ENCODE results near the gene MERTK. TPM values are rescaled to one million over a fixed set of nuclear protein-coding genes. Genes with fewer than 3 reads are reported as not detected.

The MERTK gene
- total and polyA plus RNA-seq, 2 of the 13 experiments (the other 11 are each of a cell fraction or from before 2014, with no cell fraction given), result 37.3 to 44.7 TPM

GRCh38 chr2:111995148-111995547 is 96.7 kb downstream of the MERTK start (continued):
- TF ChIP-seq ZFP91 (CRISPR knock-in tag; IDR thresholded peaks at IDR 0.05; ENCODE audit: borderline replicate concordance) (no peak), SRY (CRISPR knock-in tag; IDR thresholded peaks at IDR 0.05) (no peak), ZNF432 (CRISPR knock-in tag; IDR thresholded peaks at IDR 0.05; ENCODE audit: borderline replicate concordance) (no peak), BORCS8-MEF2B (CRISPR knock-in tag; IDR thresholded peaks at IDR 0.05) (0 out of 2 replicates have a peak, but pooled peaks have one; percentile 37), ERF (CRISPR knock-in tag; IDR thresholded peaks at IDR 0.05) (no peak), SAP130 (CRISPR knock-in tag; IDR thresholded peaks at IDR 0.05; ENCODE audit: low read depth) (peak; percentile 56; the same call in 1 of the 2 replicates), JUND (CRISPR knock-in tag; IDR thresholded peaks at IDR 0.05) (no peak), MLLT10 (CRISPR knock-in tag; IDR thresholded peaks at IDR 0.05) (no peak), TCF7L2 (IDR thresholded peaks at IDR 0.05; ENCODE audit: low read depth, low read length) (no peak), SNAPC5 (CRISPR knock-in tag; IDR thresholded peaks at IDR 0.05; ENCODE audit: borderline replicate concordance) (no peak), HIVEP1 (CRISPR knock-in tag; IDR thresholded peaks at IDR 0.05) (no peak), ZNF496 (CRISPR knock-in tag; IDR thresholded peaks at IDR 0.05; ENCODE audit: insufficient replicate concordance) (no peak), TBL1XR1 (IDR thresholded peaks at IDR 0.05; ENCODE audit: borderline replicate concordance, low read length, partially characterized antibody) (no peak), HINFP (CRISPR knock-in tag; IDR thresholded peaks at IDR 0.05; ENCODE audit: low read depth) (no peak), FOXK1 (CRISPR knock-in tag; IDR thresholded peaks at IDR 0.05; ENCODE audit: borderline replicate concordance, low read depth) (no peak), HOXA5 (CRISPR knock-in tag; IDR thresholded peaks at IDR 0.05) (no peak), FOXA3 (CRISPR knock-in tag; IDR thresholded peaks at IDR 0.05) (0 out of 2 replicates have a peak, but pooled peaks have one; percentile 18), NFYC (CRISPR knock-in tag; IDR thresholded peaks at IDR 0.05) (no peak), ZNF605 (CRISPR knock-in tag; IDR thresholded peaks at IDR 0.05) (no peak), USF2 (IDR thresholded peaks at IDR 0.05; ENCODE audit: low read depth, low read length) (no peak), USF2 (CRISPR knock-in tag; IDR thresholded peaks at IDR 0.05; ENCODE audit: borderline replicate concordance) (no peak), ZFP37 (CRISPR knock-in tag; IDR thresholded peaks at IDR 0.05; ENCODE audit: borderline replicate concordance) (no peak), HNF1B (CRISPR knock-in tag; IDR thresholded peaks at IDR 0.05) (no peak), ZFP1 (CRISPR knock-in tag; IDR thresholded peaks at IDR 0.05) (no peak), ZFP36L1 (CRISPR knock-in tag; IDR thresholded peaks at IDR 0.05) (no peak), ZEB1 (IDR thresholded peaks at IDR 0.05; ENCODE audit: insufficient replicate concordance, low read depth) (no peak)
